Activated naive CD4-positive, alpha-beta T cell treated with anti-CD3 and anti-CD28 coated beads, Interleukin-2, amount 50 U/mL, for 24 hours (primary cell): ENCODE data around the gene SLC16A14.

Experiments used
- H3K27ac Mint-ChIP-seq: one replicate; pipeline ENCODE4 v1.8.0; 2021; ENCODE audit warnings: mild to moderate bottlenecking, mixed read lengths
- H3K27me3 Mint-ChIP-seq: one replicate; pipeline ENCODE4 v1.8.0; 2021; ENCODE audit warnings: mixed read lengths
- H3K36me3 Mint-ChIP-seq: one replicate; pipeline ENCODE4 v1.8.0; 2021; ENCODE audit warnings: mixed read lengths
- H3K4me1 Mint-ChIP-seq: one replicate; pipeline ENCODE4 v1.8.0; 2021; ENCODE audit warnings: mixed read lengths
- H3K4me3 Mint-ChIP-seq: one replicate; pipeline ENCODE4 v1.8.0; 2021; ENCODE audit warnings: mild to moderate bottlenecking, mixed read lengths
- H3K9me3 Mint-ChIP-seq: one replicate; pipeline ENCODE4 v1.8.0; 2021; ENCODE audit warnings: mixed read lengths

Gene SLC16A14

DNA sequence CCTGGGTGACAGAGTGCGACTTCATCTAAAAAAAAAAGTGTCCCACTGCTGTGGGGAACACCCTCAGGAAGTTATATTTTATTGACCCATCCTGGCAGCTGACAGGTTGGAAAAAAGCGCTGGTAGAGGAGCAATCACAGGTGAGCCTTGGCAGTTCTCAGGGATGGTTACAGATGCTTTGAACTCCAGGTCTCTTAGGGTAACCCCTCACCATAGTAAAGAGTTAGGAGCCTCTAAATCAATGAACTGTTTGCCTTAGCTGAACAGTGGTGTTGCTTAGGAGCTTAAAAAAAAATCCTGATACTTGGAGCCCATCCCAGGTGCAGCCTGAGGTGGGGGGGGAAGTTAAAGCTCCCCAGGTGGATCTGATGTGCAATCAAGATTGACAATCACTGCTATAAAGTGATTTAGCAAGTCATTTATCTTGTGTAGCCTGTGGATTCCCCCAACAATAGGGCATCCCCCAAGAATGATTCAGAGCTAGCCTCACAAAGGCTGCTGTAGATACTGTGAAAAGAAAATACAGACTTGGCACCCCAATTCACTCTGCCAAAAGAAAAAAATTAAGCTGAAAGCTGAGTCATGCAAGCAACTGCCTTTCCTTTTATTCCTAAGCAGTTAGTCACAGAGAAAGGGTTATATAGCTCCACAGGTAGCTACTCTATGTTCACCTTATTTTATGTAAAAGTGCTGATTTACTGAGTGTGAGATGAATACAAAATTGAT is 14.8 kb downstream of the SLC16A14 start:
- Mint-ChIP-seq H3K36me3 (peaks cover 1% of the 10 kb centered on the region), H3K4me1 (peaks cover 14% of the 10 kb centered on the region), H3K9me3 (no peaks in the 10 kb centered on the region), H3K4me3 (no peak overlapping the region), H3K27ac (no peak overlapping the region), H3K27me3 (no peaks in the 10 kb centered on the region)

DNA sequence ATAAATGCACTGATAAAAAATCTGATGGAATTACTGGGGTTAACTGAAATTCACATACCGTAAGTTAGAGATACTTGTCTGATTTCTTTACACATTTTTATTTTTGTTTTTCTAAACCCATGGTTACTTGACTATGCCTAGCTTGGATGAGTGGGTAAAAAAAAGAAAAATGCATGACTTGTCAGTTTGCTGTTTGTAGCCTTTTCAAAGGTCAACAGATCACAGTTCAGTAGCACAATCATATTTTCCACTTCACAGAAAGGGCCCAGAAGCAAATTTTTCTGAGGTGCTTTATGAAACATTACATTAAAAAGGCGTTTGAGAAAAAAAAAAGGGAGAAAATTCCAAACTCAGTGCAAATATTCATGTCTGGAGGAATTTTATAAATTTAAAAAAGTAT is 16.4 kb downstream of the SLC16A14 start:
- H3K36me3 Mint-ChIP-seq, result no peaks in the 10 kb centered on the region
- no peaks in the 10 kb centered on the region for H3K27me3 Mint-ChIP-seq
- H3K9me3 Mint-ChIP-seq, result no peaks in the 10 kb centered on the region
- H3K4me1 Mint-ChIP-seq, result peaks cover 20% of the 10 kb centered on the region
- no peak overlapping the region for H3K4me3 Mint-ChIP-seq
- no peak overlapping the region for H3K27ac Mint-ChIP-seq

GRCh38 chr2:230050136-230050535 is 18.6 kb downstream of the SLC16A14 start:
- H3K27me3 Mint-ChIP-seq, result no peaks in the 10 kb centered on the region
- peaks cover 20% of the 10 kb centered on the region for H3K4me1 Mint-ChIP-seq
- H3K27ac Mint-ChIP-seq, result no peak overlapping the region
- no peak overlapping the region for H3K4me3 Mint-ChIP-seq
- H3K36me3 Mint-ChIP-seq, result no peaks in the 10 kb centered on the region
- no peaks in the 10 kb centered on the region for H3K9me3 Mint-ChIP-seq

DNA sequence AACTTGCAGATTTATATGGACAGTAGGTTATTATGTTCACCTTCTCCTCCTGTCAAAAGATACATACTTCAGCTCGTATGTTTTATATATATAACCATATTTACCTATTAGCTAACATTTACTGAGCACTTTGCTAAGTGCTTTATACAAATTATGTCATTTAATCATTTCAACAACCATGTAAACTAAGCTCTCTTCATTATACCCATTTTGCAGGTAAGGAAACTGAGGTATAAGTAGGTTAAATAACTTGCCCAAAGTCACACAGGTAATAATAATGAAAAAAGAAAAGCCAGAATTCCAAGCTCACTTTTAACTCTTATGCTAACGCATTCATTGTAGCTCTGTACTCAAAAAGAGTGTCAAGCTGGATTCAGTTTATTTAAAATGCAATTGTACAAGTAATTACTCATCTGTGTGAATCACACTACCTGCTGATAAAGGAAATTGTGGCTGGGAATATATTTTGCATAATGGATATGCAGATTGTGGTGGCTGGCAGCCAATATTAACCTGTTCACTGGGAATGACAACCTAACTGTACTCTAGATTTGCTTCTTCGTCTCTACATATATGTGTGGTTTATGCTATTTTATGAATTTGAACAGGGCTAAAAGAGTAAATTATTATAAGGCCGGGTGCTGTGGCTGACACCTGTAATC is 20.6 kb downstream of the SLC16A14 start:
- Mint-ChIP-seq H3K4me3 (no peak overlapping the region), H3K36me3 (no peaks in the 10 kb centered on the region), H3K27me3 (no peaks in the 10 kb centered on the region), H3K27ac (no peak overlapping the region), H3K4me1 (peaks cover 10% of the 10 kb centered on the region), H3K9me3 (no peaks in the 10 kb centered on the region)

GRCh38 chr2:230046491-230046890 is 22.2 kb downstream of the SLC16A14 start:
- H3K9me3 Mint-ChIP-seq, result no peaks in the 10 kb centered on the region
- H3K27me3 Mint-ChIP-seq, result no peaks in the 10 kb centered on the region
- H3K36me3 Mint-ChIP-seq, result no peaks in the 10 kb centered on the region
- H3K4me1 Mint-ChIP-seq, result peaks cover 6% of the 10 kb centered on the region
- no peak overlapping the region for H3K27ac Mint-ChIP-seq
- H3K4me3 Mint-ChIP-seq, result no peak overlapping the region

DNA sequence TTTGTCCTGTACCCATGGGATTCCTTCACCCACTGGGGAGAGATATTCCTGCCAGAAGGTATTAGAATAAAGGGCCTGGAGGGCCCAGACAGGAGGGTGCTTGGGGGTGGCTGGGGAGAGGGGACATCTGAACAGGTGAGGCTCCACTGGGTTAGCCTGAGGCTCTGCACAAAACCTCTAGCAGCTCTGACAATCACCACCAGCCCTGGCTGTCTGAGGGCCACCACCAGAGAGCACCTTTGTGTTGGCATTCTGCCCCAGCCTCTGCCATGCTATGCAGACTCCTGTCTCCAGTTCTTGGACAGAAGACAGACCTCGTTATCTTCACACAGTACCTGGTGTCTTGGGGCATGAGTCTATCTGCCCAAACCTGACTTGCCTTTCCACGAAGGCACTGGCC is 25.3 kb downstream of the SLC16A14 start:
- H3K4me3 Mint-ChIP-seq, result no peak overlapping the region
- H3K9me3 Mint-ChIP-seq, result no peaks in the 10 kb centered on the region
- H3K4me1 Mint-ChIP-seq, result peaks cover 5% of the 10 kb centered on the region
- no peak overlapping the region for H3K27ac Mint-ChIP-seq
- H3K27me3 Mint-ChIP-seq, result peaks cover 1% of the 10 kb centered on the region
- no peaks in the 10 kb centered on the region for H3K36me3 Mint-ChIP-seq

GRCh38 chr2:230043025-230043424 is 25.7 kb downstream of the SLC16A14 start:
- Mint-ChIP-seq H3K4me3 (no peak overlapping the region), H3K9me3 (no peaks in the 10 kb centered on the region), H3K4me1 (peaks cover 1% of the 10 kb centered on the region), H3K27ac (no peak overlapping the region), H3K27me3 (peaks cover 1% of the 10 kb centered on the region), H3K36me3 (no peaks in the 10 kb centered on the region)

GRCh38 chr2:230042195-230042594 is 26.5 kb downstream of the SLC16A14 start:
- Mint-ChIP-seq H3K36me3 (no peaks in the 10 kb centered on the region), H3K9me3 (no peaks in the 10 kb centered on the region), H3K27ac (no peak overlapping the region), H3K27me3 (peaks cover 1% of the 10 kb centered on the region), H3K4me3 (no peak overlapping the region), H3K4me1 (no peaks in the 10 kb centered on the region)

DNA sequence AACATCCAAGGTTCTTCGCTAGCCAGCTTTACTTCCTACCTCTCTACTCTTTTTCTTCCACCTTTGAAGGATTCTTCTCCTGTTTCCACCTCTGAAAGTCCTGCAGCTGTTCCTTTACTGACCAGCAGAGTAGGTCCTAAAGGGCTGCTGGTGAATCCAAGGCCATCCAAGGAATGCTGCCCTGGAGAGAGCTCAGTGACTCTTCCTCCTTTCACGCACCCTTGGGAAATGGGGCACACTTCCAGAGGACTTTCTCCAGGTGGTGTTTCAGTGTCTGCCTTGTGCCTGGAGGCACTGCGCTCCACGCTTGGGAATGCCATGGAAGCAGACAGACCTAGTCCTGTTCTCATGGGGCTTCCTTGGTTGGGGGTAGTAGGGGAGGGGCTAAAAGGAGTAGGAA is 45.4 kb downstream of the SLC16A14 start:
- Mint-ChIP-seq H3K27ac (no peak overlapping the region), H3K4me3 (no peak overlapping the region), H3K9me3 (no peaks in the 10 kb centered on the region), H3K4me1 (no peaks in the 10 kb centered on the region), H3K36me3 (no peaks in the 10 kb centered on the region), H3K27me3 (no peaks in the 10 kb centered on the region)

DNA sequence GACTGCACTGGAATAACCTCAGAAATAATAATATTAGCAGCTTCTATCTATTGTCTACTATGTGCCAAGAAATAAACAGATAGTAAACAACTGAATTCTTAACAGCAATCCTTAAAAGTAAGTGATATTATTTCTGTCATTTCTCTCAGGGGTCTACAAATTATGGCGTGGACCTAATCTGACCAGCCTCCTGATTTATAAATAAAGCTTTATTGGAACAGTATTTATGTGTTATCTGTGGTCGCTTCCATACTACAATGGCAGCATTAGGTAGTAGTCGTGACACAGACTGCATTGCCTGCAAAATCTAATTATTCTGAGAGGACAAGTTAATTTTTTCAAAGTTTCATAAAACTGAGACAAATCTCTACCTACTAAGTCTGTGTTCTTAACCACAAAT is 49.0 kb downstream of the SLC16A14 start:
- no peaks in the 10 kb centered on the region for H3K9me3 Mint-ChIP-seq
- H3K27me3 Mint-ChIP-seq, result no peaks in the 10 kb centered on the region
- H3K4me1 Mint-ChIP-seq, result no peaks in the 10 kb centered on the region
- no peak overlapping the region for H3K27ac Mint-ChIP-seq
- peaks cover 2% of the 10 kb centered on the region for H3K36me3 Mint-ChIP-seq
- H3K4me3 Mint-ChIP-seq, result no peak overlapping the region

DNA sequence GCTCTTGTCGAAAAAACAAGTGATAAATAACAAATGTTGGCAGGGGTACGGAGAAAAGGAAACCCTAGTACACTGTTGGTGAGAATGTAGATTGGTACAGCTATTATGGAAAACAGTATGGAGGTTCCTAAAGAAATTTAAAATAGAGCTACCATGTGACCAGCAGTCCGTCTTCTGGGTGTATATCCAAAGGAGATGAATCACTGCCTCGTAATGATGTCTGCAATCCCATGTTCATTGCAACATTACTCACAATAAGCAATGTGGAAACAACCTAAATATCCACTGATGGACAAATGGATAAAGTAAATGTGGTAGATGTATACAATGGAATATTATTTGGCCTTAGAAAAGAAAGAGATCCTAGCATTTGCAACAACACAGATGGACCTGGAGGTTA is 50.6 kb downstream of the SLC16A14 start:
- H3K27ac Mint-ChIP-seq, result no peak overlapping the region
- no peaks in the 10 kb centered on the region for H3K4me1 Mint-ChIP-seq
- H3K4me3 Mint-ChIP-seq, result no peak overlapping the region
- H3K27me3 Mint-ChIP-seq, result no peaks in the 10 kb centered on the region
- no peaks in the 10 kb centered on the region for H3K9me3 Mint-ChIP-seq
- H3K36me3 Mint-ChIP-seq, result peaks cover 2% of the 10 kb centered on the region

GRCh38 chr2:230016844-230017243 is 51.9 kb downstream of the SLC16A14 start:
- Mint-ChIP-seq H3K9me3 (no peaks in the 10 kb centered on the region), H3K36me3 (peaks cover 2% of the 10 kb centered on the region), H3K4me3 (no peak overlapping the region), H3K27ac (no peak overlapping the region), H3K27me3 (no peaks in the 10 kb centered on the region), H3K4me1 (no peaks in the 10 kb centered on the region)

- Mint-ChIP-seq H3K27ac (no peak overlapping the region), H3K36me3 (peaks cover 2% of the 10 kb centered on the region), H3K27me3 (no peaks in the 10 kb centered on the region), H3K4me3 (no peak overlapping the region), H3K4me1 (peaks cover 8% of the 10 kb centered on the region), H3K9me3 (no peaks in the 10 kb centered on the region)
These were observed 56.3 kb downstream of the SLC16A14 start for GRCh38 chr2:230012267-230012884.

- Mint-ChIP-seq H3K27ac (no peak overlapping the region), H3K27me3 (no peaks in the 10 kb centered on the region), H3K9me3 (no peaks in the 10 kb centered on the region), H3K4me3 (no peak overlapping the region), H3K4me1 (peaks cover 8% of the 10 kb centered on the region), H3K36me3 (peaks cover 2% of the 10 kb centered on the region)
These were observed 57.1 kb downstream of the SLC16A14 start for GRCh38 chr2:230011617-230012016.

GRCh38 chr2:230010501-230010900 is 58.2 kb downstream of the SLC16A14 start:
- Mint-ChIP-seq H3K36me3 (no peaks in the 10 kb centered on the region), H3K4me3 (no peak overlapping the region), H3K27ac (no peak overlapping the region), H3K4me1 (peaks cover 8% of the 10 kb centered on the region), H3K27me3 (no peaks in the 10 kb centered on the region), H3K9me3 (no peaks in the 10 kb centered on the region)

GRCh38 chr2:230008708-230009066 is 60.0 kb downstream of the SLC16A14 start:
- Mint-ChIP-seq H3K4me1 (peaks cover 8% of the 10 kb centered on the region), H3K9me3 (no peaks in the 10 kb centered on the region), H3K27ac (no peak overlapping the region), H3K27me3 (no peaks in the 10 kb centered on the region), H3K36me3 (no peaks in the 10 kb centered on the region), H3K4me3 (no peak overlapping the region)
